ENCODE data around the gene PROK1. TPM values are rescaled to one million over a fixed set of nuclear protein-coding genes. Genes with fewer than 3 reads are reported as not detected.

Gene PROK1
- polyA plus RNA-seq, 1 of the 3 experiments (the other 2 are of a cell fraction), result not detected

GRCh38 chr1:110449661-110450651, 993 bp upstream of the PROK1 start:
- no peaks in the 10 kb centered on the region for H3F3A ChIP-seq (replicated peaks; ENCODE audit: insufficient read depth)
- H3K9me2 ChIP-seq, result no peaks in the 10 kb centered on the region
- POLR2A ChIA-PET, result no interaction called here

More at GRCh38 chr1:110449661-110450651, 993 bp upstream of the PROK1 start:
- no peaks in the 10 kb centered on the region for H3K36me3 ChIP-seq (replicated peaks in 1 of 2; ENCODE audit: control insufficient read depth in 1 of 2, insufficient read depth in 2 of 2, low read length in 1 of 2)
- H3K4me1 ChIP-seq (ENCODE audit: control insufficient read depth in 1 of 2, insufficient read depth in 2 of 2, low read depth in 1 of 2, low read length in 1 of 2), result no peaks in the 10 kb centered on the region
- 35% methylated on average over 12 of the region's 12 CpGs for WGBS (ENCODE audit: low lambda C conversion rate)
- H3K9ac ChIP-seq, result no peak overlapping the region
- H3K4me2 ChIP-seq, result no peak overlapping the region
- H3K27ac ChIP-seq (ENCODE audit: low read depth in 2 of 2, low read length in 1 of 2), result no peak overlapping the region
- no peak for DNase-seq
- peaks cover 52% of the 10 kb centered on the region for H3K27me3 ChIP-seq (ENCODE audit: insufficient read depth)
- no peaks in the 10 kb centered on the region for H3K79me2 ChIP-seq (ENCODE audit: insufficient read depth)
- H3K4me3 ChIP-seq (ENCODE audit: low read depth in 2 of 2, low read length in 1 of 2), result no peak overlapping the region
- H3K9me3 ChIP-seq, result no peaks in the 10 kb centered on the region
- TF ChIP-seq FOXM1 (IDR thresholded peaks at IDR 0.05; ENCODE audit: low read depth) (no peak), NRF1 (IDR thresholded peaks at IDR 0.05; ENCODE audit: low read depth, low read length) (no peak), SIN3A (IDR thresholded peaks at IDR 0.05; ENCODE audit: borderline replicate concordance, low read depth, low read length) (no peak), MEF2A (IDR thresholded peaks at IDR 0.05; ENCODE audit: borderline replicate concordance, low read depth) (no peak), RXRA (IDR thresholded peaks at IDR 0.05; ENCODE audit: borderline replicate concordance, low read depth) (no peak), FOXJ3 (CRISPR knock-in tag; IDR thresholded peaks at IDR 0.05) (no peak), REST (IDR thresholded peaks at IDR 0.05; ENCODE audit: low read depth, low read length) (no peak), RFX5 (IDR thresholded peaks at IDR 0.05; ENCODE audit: low read length) (no peak), TAF1 (IDR thresholded peaks at IDR 0.05; ENCODE audit: borderline replicate concordance, low read depth, low read length) (no peak), EZH2phosphoT487 (IDR thresholded peaks at IDR 0.05; ENCODE audit: borderline replicate concordance, low read depth) (no peak), YY1 (IDR thresholded peaks at IDR 0.05; ENCODE audit: low read depth) (no peak), GATA2 (CRISPR knock-in tag; IDR thresholded peaks at IDR 0.05) (no peak), FOSL2 (IDR thresholded peaks at IDR 0.05; ENCODE audit: borderline replicate concordance, low read depth) (no peak), EP300 (IDR thresholded peaks at IDR 0.05; ENCODE audit: borderline replicate concordance in 1 of 2, low read depth in 1 of 2, low read length in 1 of 2) (no peak), POLR2AphosphoS5 (IDR thresholded peaks at IDR 0.05; ENCODE audit: low read depth, low read length) (no peak)
- H4K20me1 ChIP-seq (ENCODE audit: insufficient read depth), result no peaks in the 10 kb centered on the region
- CTCF ChIA-PET, result interaction anchor here (1.8 to 4.3 kb wide), 2 partner anchors 11 to 46 kb away, joined by 6 to 33 read pairs; no protein-coding TSS in a partner anchor
- no peak overlapping the region for H2AFZ ChIP-seq (ENCODE audit: low read depth)
